ENCODE measurements around the gene SGCD.

The SGCD gene

DNA sequence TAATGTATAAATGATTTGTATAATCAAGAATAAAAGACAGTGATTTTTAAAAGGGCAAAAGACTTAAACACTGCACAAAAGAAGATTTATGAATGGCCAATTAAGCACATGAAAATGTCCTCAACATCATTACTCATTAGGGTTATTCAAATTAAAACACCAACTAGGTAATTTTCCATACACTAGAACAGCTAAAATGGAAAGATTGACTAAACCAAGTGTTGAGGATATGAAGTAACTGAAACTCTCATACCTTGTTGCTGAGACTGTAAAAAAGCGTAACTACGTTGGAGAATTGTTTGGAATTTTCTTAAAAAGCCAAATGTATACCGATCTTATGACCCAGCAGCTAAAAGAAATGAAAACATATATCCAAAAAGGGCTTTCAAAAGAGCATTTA is 144.9 kb downstream of the SGCD start:
- no peak for DNase-seq

DNA sequence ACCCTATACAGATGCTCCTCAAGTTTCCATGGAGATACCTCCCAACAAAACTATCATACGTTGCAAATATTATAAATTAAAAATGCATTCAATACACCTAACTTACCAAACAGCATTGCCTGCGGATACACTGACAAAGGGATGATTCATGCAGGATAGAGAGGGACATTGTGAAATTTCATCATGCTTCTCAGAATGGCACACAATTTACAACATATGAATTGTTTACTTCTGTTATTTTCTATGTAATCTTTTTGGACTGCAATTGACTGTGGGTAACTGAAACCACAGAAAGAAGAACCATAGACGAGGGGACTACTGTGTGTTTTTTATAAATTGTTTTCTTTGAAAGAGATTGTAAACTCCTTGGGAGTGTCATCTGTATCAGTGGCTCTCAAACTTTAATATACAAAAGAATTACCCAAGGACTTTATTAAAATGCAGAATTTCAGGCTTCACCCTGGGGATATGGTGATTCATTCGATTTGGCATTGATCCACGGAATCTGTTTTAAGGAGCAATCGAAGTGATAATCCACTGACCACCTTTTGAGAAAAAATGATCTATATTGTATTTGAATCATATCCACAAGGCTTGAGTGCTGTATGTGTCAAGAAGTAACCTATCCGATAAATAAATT is 146.4 kb downstream of the SGCD start:
- no peak for DNase-seq

DNA sequence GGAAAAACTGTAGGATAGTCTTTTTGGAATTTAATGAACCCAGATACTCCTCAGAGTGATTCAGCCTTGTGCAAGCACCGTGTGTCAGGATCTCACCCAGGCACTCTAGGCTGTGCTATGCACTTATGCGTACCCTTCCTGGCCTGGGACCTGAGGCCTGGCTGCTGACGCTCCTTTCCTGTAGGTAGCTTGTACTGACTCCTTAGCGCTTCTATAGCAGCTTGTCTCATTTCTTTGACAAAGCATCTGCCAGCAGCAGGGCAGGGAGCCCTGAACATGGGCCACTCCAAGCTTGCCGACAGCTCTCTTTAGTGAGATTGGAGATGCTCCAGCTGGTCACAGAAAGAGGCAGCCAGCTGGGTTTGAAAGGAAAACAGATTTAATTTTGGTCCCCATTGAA is 147.3 kb downstream of the SGCD start:
- no peak for DNase-seq

DNA sequence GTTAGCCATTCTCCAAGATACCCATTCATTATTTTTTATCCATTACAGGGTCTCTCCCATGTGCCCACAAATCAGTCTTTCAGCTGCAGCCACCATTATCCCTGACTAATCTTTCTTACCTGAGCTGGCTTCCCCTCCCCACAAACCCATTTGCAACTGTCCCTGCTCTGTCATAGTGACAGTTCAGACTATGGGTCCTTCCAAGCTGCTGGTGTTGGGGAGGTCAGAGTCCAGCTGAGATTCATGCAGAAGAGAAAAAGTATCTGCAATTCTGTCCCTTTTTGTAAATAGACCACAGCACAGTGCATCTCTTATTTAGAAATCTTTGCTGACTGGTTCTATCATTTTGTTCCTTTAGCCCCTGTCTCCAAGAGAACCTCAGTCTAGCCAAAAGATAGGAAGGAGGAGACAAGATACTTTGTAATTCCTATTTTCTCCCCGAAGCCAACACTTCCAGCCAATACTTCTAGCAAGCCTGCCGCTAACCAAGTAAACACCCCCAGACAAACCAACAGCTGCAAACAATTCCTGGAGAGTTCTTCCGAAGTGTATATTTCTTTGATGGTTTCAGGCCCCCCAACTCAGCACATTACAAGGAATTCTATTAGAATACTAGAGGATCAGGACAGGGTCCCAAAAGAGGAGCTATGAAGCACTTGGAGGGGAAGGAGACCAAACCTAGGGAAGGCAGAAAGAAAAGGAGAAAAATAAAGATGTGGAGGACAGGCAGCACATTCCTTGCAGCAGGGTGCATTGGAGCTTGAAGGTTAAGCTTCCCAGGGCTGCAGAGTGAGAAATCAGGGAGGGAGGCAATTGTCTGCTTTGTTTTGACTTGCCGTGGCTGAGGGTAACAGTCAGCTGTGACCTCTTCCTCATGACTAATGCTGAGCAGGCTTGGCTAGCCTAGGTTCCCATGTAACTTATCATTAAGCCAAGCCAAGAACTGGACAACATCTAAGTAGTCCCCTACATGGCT is 148.5 kb downstream of the SGCD start:
- no peak for DNase-seq

DNA sequence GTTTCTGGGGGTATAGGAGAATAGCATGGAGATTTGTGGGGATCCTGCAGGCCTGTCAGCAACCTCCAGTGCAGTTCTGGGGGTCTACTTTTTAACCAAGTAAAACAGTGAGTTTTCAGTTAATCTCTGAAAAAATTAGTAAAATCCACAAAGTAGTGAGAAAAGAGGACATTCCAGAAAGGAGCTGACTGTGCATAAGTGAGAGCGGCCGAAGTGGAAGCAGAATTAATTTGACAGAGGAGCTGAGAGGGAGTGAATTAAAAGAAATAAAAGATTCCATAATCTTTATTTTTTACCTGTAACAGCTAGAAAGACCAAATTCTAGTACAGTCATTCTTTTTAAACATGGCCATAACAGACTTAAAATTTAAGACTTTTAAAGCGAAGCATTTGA is 149.2 kb downstream of the SGCD start:
- no peak for DNase-seq

DNA sequence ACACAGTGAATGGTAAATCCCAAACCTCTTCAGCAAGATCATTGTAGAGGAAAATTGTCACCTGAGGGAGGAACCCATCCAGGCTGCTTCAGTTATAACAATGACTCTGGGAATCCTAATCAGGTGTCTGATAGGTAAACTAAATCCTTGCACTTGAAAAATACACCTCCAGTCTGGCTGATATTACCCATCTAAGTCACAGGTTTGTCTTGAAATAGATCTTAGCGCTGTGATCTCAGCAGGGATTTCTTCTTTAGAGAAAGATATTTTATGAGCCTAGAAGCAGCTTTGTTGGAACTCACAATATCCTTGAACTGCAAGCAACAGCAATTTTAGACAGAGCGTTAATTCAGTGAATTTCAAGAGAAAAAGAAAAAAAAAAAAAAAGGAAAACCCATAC is 149.7 kb downstream of the SGCD start:
- no peak for DNase-seq

DNA sequence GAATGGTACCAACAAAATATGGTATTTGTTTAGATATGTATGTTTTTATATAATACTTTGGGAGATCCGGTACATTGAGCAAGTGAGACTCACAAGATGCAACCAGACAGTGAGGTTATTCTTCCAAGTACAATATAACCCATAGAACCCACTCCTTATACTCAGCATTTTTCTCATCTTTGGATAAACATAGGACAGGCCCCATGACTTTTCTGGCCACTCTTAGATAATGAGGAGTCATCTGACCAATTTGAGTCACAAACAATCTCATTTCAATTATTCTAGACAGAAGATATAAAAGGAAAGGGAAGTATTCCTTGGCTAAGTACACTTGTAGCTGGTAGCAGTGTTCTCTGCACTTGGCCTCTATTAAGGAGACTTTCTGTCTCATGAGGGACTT is 150.2 kb downstream of the SGCD start:
- DNase-seq, result no peak

DNA sequence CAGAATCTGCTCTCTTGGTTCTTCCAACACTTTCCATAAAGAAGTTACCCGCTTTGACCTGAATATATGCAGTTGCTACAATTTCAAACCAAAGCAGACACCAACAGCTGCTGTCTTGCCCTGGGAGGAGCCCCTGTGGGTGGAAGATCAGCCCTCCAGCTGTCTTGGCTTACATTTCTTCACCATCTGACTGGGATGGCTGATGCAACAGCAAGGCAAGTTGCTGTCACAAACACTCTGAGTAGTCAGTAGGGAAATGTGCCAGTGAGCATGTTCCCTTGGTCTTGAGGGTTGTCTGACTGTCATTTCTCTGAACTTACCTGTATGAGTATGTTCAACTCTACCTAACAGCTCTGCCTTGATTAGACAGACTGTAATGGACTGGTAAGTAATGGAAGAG is 152.9 kb downstream of the SGCD start:
- no peak for DNase-seq

DNA sequence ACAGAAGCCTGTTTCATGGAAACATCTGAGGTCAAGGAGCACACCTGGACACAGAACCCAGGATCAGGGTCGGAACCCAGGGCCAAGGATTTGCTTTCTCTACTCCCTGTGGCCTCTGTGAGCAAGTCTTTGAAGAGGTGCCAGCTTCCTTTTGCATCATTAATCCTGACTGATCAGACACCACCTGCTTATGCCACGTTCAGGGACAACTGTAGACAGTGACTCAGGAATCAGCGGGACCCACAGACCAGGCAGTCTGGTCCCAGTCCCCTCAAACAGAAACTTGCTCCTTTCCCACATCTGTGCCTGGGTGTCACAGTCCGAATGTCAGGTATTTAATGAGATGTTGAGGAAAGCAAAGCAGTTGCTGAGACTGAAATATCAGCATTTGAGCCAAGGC is 154.8 kb downstream of the SGCD start:
- no peak for DNase-seq

DNA sequence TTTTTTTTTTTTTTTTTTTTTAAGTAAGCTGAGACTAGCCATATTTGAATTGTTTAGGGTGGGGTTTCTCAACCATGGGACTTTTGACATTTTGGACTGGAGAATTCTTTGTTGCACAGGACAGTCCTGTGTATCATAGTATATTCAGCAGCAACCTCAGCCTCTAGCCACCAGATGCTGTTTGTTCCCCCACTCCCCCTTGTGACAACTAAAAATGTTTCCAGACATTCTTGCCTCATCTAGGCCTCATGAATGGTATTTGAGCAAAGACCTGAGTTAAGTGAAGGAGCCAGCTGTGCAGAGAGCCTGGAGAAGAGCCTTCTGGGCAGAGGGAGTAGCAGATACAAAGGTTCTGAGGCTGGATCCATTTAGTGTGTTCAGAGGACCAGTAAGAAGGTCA is 155.9 kb downstream of the SGCD start:
- no peak for DNase-seq

DNA sequence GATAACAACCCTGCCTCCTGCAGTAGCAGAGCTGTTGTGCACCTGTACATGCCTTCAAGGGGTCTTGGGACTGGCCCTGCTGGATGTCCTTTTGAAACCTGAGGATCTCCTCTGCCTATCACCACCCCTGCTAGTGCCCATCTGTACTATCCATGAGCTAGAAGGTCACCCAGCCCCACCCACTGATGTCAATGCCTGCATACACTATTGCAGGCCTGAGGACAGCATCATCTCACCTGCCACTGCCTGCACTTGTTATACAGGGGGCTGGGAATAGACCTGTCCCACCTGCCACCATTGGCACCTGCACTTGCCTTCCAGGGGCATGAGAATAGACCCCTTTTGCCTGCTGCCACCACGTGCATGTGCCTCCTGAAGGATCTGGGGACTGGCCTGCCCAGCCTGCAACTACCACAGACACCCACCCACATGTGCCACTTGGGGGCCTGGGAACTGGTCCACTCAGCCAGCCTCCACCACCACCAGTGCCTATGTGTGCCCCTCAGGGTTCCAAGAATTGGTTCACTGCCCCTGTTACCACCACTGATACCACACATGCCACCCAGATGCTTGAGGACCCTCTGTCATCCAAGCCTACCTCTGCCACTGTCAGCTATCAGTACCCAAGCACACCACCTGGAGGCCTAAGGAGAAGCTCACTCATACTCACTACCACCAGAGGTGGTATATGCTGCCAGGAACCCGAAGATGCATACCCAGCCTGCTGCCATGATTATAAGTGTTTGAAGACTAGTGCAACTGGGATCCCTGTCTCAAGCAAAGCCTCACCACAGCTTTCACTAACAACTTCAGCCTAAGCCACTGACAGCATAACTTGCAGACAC is 159.7 kb downstream of the SGCD start:
- DNase-seq, result no peak

DNA sequence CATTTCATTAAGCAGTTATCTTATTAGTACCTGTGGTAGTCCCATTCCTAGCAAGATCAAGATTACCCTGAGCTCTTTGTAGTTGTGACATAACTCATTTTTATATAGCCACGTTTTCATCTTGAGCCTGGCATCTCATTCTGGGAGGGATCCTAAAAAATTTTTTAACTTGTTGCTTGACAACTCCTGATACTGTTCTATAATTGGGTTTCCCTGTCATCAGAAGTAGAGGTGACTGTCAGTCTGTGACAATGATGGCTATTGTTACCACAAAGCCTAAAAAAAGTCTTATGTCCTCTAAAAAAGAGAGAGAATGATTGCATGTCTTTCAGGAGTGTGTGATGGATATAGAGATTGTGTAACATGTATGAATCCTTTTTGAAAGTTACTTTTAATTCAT is 164.8 kb downstream of the SGCD start:
- no peak for DNase-seq

DNA sequence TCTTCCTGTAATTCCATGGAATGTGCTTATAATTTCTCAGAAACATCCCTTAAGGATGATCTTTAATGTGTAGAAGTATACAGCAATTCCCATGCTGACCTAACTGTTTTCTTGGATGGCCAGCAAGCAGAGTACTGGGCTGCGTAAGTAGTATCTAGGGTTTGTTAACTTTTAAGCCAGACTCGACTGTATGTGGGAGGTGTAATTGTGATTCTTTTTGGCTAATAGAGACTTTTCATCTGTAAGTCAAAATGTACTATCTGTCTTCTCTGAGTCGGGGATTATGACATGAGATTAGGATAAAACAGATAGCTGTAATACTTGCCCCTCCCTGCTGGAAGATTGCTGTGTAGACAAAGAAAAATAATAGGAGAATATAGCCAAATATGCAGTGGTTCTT is 169.3 kb downstream of the SGCD start:
- no peak for DNase-seq

DNA sequence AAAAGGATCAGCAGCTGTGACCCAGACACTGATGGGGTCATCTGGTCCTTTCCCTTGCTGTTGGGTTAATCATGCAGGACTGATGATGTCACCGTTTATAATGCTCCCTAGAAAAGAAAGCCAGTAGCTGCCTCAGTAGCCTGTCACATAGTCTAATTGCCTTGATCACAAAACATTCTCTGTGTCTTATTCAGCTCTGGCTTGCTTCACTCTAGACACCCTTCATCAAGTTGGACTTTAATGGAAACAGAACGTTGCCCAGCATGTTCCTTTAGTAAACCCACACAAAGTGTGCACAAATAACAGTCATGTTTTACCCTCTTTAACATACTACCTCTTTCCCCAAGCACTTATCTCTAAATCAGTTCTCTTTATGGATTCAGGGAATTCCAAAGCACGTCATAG is 170.8 kb downstream of the SGCD start:
- no peak for DNase-seq

DNA sequence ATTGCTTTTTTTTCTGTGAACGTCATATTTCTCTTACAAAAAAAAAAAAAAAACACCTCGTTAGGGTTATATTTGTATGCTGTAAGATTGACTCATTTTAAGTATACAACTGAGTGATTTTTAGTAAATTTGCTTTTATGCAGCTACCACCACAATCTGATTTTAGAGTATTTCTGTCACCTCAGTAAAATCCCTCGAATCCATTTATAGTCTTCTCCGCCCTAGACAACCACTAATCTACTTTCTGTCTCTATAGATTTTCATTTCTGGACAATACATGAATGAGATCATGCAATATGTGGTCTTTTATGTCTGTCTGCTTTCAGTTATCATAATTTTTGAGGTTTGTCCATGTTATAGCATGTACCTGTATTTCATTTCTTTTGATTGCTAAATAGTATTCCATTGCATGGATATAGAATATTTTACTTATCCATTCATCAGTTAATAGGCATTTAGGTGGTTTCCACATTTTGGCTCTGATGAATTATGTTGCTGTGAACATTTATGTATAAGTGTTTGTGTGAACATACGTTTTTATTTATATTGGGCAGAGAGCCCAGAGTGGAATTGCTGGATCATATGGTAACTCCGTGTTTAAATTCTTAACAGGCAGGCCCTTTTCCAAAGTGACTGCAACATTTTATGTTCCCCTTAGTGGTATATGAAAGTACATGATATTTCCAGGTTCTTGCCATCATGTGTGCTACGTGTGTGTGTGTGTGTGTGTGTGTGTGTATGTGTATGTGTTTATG is 171.4 kb downstream of the SGCD start:
- no peak for DNase-seq

DNA sequence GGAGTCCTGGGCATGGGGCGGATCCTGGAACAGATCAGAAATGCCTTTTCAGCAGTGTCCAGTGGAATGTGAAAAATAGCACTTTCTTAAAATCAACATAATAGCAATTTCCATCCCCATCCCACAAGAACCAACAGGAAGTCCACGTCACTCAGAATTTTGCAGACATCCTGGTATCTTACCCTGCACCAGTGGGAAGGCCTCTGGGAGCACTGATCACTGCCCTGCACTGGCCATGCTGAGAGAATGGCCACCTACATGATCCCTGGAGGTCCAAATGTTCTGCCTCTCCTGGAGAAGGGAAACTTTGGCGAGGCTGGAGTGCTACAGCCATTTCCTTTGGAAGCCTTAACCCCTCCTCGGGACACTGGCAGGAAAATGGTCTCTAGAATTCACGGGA is 173.8 kb downstream of the SGCD start:
- DNase-seq, result no peak

DNA sequence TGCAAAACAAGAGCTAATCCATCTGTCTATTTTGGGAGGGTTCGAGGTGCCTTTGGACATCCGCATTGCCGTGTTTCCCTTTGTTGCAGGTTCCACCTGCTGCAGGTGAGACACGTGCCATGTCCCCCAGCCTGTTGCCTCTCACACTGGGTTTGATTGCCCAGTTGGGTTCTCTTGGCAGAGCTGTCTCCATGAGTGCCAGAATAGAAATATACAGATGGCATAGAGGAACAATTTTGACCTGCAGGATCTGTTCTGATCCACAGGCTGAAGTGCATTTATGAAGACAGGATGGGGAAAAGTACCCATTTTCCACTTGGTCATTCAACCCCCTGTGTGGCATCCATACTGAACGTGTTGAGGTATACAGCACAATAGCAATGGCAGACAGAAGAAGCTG is 178.1 kb downstream of the SGCD start:
- DNase-seq, result peak; percentile 49

DNA sequence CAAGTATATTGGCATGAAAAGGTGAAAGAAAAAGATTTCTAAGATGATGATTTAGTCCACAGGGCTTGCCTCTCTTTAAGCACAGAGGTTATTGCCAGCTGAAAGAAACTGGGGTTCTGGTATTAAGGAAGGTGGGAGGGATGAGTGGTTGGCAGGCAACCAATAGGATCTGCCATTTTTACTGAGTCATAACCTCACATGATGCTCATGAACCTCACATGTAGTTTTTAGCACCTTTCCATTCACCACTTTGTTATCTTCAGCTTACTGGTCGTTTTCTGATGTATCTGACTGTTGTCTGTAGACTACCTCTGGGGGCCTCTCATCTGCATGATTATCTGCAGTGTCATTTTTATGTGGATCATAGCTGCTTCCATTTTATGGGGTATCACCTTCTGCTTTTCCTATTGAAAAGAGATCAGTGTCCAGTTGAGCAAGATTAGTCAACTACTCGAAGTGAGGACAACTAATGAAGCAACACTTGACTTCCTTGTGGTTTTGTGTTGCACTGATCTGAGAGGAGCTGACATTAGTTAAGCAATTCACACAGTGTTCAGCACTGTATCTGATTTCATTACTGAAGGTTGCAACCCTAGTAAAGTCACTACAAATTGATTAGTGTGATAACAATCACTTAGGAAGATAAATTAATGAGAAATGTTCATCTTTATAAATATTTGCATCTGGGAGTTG is 186.3 kb downstream of the SGCD start:
- DNase-seq, result no peak

DNA sequence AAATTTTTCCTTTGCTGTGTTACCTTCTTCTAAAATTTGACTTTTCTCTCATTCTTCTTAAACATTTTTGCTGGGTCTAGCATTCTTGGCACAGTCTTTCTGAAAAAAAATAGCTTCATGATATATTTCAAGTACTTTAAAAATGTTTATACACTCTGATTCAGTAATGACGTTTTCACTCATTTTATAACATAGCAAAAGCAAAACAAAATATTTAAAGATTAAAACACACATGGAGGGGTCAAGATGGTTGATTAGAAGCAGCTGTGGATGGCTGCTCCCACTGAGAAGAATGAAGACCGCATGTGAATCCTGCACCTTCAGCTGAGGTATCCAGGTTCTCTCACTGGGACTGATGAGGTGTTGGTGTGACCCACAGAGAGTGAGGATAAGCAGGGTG is 188.2 kb downstream of the SGCD start:
- DNase-seq, result no peak

DNA sequence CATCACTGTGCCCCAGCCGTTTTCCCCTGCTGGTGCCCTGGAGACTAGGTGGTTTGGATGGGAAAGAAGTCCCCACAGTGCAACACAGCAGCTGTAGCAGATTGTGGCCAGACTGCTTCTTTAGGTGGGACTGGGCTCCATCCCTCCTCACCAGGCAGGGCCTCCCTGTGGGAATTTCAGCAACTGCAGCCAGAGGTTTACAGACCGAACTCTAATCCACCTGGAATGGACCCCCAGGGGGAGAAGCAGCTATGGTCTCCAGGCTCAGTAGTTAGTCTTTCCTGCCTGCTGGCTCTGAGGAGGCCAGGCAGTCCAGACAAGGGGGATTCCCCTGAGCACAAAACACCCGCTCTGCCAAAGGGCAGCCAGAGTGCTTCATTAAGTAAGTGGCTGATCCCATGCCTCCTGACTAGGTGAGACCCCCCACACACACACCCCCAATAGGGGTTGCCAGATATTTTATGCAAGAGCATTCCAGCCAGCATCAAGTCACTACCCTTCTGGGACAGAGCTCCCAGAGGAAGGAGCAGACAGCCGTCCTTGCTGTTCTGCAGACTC is 188.9 kb downstream of the SGCD start:
- DNase-seq, result no peak

DNA sequence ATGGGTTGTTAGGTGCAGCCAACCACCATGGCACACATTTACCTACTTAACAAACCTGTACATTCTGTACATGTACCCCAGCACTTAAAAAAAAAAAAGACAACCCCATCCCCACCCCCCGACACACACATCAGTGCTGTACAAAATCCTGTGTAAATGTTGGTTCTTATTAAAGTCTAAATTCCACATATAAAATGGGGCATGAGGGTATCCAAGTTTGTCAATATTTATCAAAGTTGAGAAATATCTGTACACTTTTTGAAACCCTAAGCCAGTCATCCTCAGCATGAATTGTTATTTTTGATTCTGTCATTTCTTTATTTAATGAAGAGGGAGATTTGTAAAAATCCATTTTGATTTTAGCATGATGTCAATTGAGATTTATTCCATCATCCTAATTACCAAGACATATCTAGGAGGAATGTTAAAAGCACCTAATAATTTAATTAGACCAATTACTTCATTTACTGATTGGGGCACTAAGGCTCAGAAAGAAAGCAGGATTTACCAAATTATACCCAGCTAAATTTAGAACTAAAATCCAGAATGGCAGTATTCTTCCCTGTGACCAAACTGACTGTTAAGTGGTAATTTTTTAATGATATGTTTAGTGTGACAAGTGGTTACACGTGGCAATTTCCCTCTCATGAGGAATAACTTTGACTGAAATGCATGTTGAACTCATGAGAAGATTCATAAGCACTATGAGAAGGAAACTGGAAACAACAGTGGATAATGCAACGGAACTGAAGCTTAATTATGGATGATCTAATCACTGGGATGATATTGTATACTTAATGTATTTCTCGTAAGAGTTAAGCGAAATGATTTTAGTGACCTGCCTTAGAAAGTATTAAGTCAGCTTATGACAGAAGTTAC is 195.9 kb downstream of the SGCD start:
- DNase-seq, result no peak

All from NCI-H774 (cell line).